LNCAP (cell line): ENCODE results near the gene CAPN14.

ENCODE experiments used
- CTCF ChIP-seq: fragments of 450-650 bp; IDR thresholded peaks from 2 replicates; pipeline ENCODE4 v1.5.1; 2017; ENCODE audit warnings: mild to moderate bottlenecking

Gene CAPN14

GRCh38 chr2:31219131-31219969, 2.0 kb upstream of the CAPN14 start:
- TF ChIP-seq CTCF = no peak

- no peak for TF ChIP-seq CTCF
Measured at GRCh38 chr2:31216734-31217133, 581 bp downstream of the CAPN14 start.

- TF ChIP-seq CTCF = no peak
Measured at GRCh38 chr2:31214444-31214915, 2.8 kb downstream of the CAPN14 start.

DNA sequence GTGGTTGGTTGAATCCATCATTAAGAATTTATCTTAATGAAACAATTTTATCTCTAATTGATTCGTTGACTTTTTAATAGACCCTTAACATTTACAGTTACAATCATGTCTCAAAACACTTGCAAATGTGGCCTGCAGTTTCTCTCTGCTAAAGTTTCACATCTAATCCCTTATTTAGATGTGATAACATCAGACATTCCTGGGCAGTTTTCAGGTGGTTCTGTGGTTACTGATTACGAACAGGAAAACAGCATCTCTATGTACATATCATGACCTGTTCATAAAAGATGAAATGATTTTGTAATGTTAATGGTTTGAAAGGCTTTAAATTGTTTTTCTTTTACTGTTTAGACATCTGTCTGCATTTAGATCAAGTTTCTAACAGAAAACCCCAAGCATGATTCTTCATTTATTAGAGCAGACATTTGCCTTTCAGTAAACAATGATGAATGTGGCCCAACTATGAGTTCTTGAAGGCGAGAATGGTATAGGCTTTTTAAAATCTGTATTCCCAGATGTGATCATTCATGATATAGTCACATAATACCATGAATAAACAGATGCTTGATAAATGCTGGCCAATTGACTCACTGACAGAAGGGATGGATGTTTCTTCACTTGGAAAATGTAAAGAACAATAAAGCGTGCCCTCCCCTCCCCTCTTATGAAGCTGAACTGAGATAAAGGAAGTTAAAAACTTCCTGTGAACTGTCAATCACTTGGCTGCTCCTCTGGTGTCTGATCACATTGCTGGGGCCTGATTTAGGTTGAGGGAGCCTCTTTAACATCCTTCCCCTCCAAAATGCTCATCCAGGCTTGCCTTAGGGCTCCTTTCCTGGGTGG, 3.5 kb downstream of the CAPN14 start:
- TF ChIP-seq CTCF = no peak

- TF ChIP-seq CTCF = no peak
Measured at GRCh38 chr2:31212659-31213600, 4.4 kb downstream of the CAPN14 start.

DNA sequence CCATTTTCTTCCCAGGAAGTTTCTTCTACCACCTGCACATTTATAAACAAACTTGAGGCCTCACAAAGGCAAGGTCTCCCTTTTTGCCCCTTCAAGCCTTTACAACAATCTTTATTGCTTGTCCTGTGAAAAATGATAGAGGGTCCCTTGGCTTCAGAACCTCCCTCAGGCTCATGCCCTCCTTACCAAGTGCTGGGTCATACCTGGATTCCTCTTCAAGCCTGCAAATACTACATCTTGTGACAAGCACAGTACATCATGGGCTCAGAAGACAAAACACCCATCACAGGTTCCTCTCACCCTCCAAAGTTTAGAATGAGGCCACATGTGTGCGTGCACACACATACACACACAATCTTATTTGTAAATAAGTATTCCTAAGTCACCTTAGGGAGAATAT, 9.1 kb downstream of the CAPN14 start:
- no peak for TF ChIP-seq CTCF

GRCh38 chr2:31207790-31208189, 9.5 kb downstream of the CAPN14 start:
- TF ChIP-seq CTCF = no peak
